ENCODE results near the gene CEP350. TPM values are rescaled to one million over a fixed set of nuclear protein-coding genes. Genes with fewer than 3 reads are reported as not detected.

Gene CEP350
- polyA plus RNA-seq, 1 experiment, result 5.4 TPM

- no peaks in the 10 kb centered on the region for H3K27me3 ChIP-seq (ENCODE audit: control insufficient read depth, insufficient read depth, low read length)
- H3K36me3 ChIP-seq (ENCODE audit: control insufficient read depth, insufficient read depth, low read length), result no peaks in the 10 kb centered on the region
- H3K4me3 ChIP-seq (ENCODE audit: low read depth, low read length), result no peak overlapping the region
- no peak for TF ChIP-seq CTCF (IDR thresholded peaks at IDR 0.05; ENCODE audit: insufficient read depth, low read depth, low read length)
- ChIA-PET CTCF (interaction anchor here (0.6 to 1.3 kb wide), 3 partner anchors 11 to 306 kb away, joined by 3 to 4 read pairs (median 3); no protein-coding TSS in a partner anchor), POLR2A (no interaction called here)
- DNase-seq (ENCODE audit: low read depth), result no peak
These were observed 18.6 kb upstream of the CEP350 start for GRCh38 chr1:179935909-179936496.

GRCh38 chr1:179937668-179938254, 16.8 kb upstream of the CEP350 start:
- no peak for TF ChIP-seq CTCF (IDR thresholded peaks at IDR 0.05; ENCODE audit: insufficient read depth, low read depth, low read length)
- DNase-seq (ENCODE audit: low read depth), result no peak
- no peak overlapping the region for H3K4me3 ChIP-seq (ENCODE audit: low read depth, low read length)
- no peaks in the 10 kb centered on the region for H3K36me3 ChIP-seq (ENCODE audit: control insufficient read depth, insufficient read depth, low read length)
- H3K27me3 ChIP-seq (ENCODE audit: control insufficient read depth, insufficient read depth, low read length), result no peaks in the 10 kb centered on the region
- ChIA-PET CTCF (interaction anchor here (0.5 to 1.4 kb wide), 3 partner anchors 16 to 239 kb away, joined by 3 read pairs; no protein-coding TSS in a partner anchor), POLR2A (no interaction called here)

GRCh38 chr1:179938752-179939151, 15.9 kb upstream of the CEP350 start:
- DNase-seq (ENCODE audit: low read depth), result no peak
- H3K4me3 ChIP-seq (ENCODE audit: low read depth, low read length), result no peak overlapping the region
- CTCF ChIA-PET, result interaction anchor here (0.9 to 1.3 kb wide), 3 partner anchors 9 to 16 kb away, joined by 3 read pairs; no protein-coding TSS in a partner anchor
- no peaks in the 10 kb centered on the region for H3K27me3 ChIP-seq (ENCODE audit: control insufficient read depth, insufficient read depth, low read length)
- no peaks in the 10 kb centered on the region for H3K36me3 ChIP-seq (ENCODE audit: control insufficient read depth, insufficient read depth, low read length)
- POLR2A ChIA-PET, result no interaction called here
- TF ChIP-seq CTCF (IDR thresholded peaks at IDR 0.05; ENCODE audit: insufficient read depth, low read depth, low read length), result no peak

GRCh38 chr1:179939941-179940340, 14.7 kb upstream of the CEP350 start:
- no peak for DNase-seq (ENCODE audit: low read depth)
- TF ChIP-seq CTCF (IDR thresholded peaks at IDR 0.05; ENCODE audit: insufficient read depth, low read depth, low read length), result no peak
- ChIA-PET CTCF (interaction anchor here (0.8 kb wide), 1 partner anchor 13 kb away, joined by 4 read pairs; no protein-coding TSS in a partner anchor), POLR2A (no interaction called here)
- Histone ChIP-seq H3K27me3 (ENCODE audit: control insufficient read depth, insufficient read depth, low read length) (no peaks in the 10 kb centered on the region), H3K36me3 (ENCODE audit: control insufficient read depth, insufficient read depth, low read length) (no peaks in the 10 kb centered on the region), H3K4me3 (ENCODE audit: low read depth, low read length) (no peak overlapping the region)

GRCh38 chr1:179941454-179941853, 13.2 kb upstream of the CEP350 start:
- no peak for DNase-seq (ENCODE audit: low read depth)
- POLR2A ChIA-PET, result no interaction called here
- no peak for TF ChIP-seq CTCF (IDR thresholded peaks at IDR 0.05; ENCODE audit: insufficient read depth, low read depth, low read length)
- Histone ChIP-seq H3K4me3 (ENCODE audit: low read depth, low read length) (no peak overlapping the region), H3K27me3 (ENCODE audit: control insufficient read depth, insufficient read depth, low read length) (no peaks in the 10 kb centered on the region), H3K36me3 (ENCODE audit: control insufficient read depth, insufficient read depth, low read length) (no peaks in the 10 kb centered on the region)
- CTCF ChIA-PET, result interaction anchor here (0.6 to 1.2 kb wide), 3 partner anchors 10 to 238 kb away, joined by 3 to 4 read pairs (median 3); no protein-coding TSS in a partner anchor

Data from BJ (cell line).